GM12878 (cell line): ENCODE data around the gene ZNF124. TPM values are rescaled to one million over a fixed set of nuclear protein-coding genes. Genes with fewer than 3 reads are reported as not detected.

Experiments used
- ATAC-seq: fragments of 200-7000 bp; cut with Tn5 transposase; 3 replicates; pipeline ENCODE4 v1.9.1; 2020; ENCODE audit warnings: mild to moderate bottlenecking, moderate library complexity
- BruUV-seq: library from RNA; stranded (reverse); fragments of 400-500 nt; replicated peaks from 2 replicates; lab custom pipeline; 2021; lab: Mats Ljungman, UMichigan
- CTCF ChIA-PET: fragments of 300-600 bp; sonication (Branson Sonifier 250); formaldehyde crosslinking; extraction: SDS; loops from one replicate; lab custom pipeline; 2021; ENCODE audit warnings: inconsistent platforms; lab: Yijun Ruan, JAX
- POLR2A ChIA-PET: fragments of 350-600 bp; formaldehyde crosslinking; extraction: SDS; loops from one replicate; lab custom pipeline; 2021; ENCODE audit warnings: inconsistent platforms; lab: Charles Lee
- RAD21 ChIA-PET: fragments of 300-600 bp; sonication (Branson Sonifier 250); formaldehyde crosslinking; loops from one replicate; lab custom pipeline; 2023; ENCODE audit warnings: antibody characterized with exemption; ENCODE audit not compliant: unreplicated experiment; lab: Charles Lee
- SMC1A ChIA-PET: fragments of 300-600 bp; sonication (Branson Sonifier 250); formaldehyde crosslinking; loops from one replicate; lab custom pipeline; 2023; ENCODE audit not compliant: unreplicated experiment, uncharacterized antibody; lab: Charles Lee
- DNase-seq: peaks from one replicate; pipeline ENCODE4 v3.0.0-alpha.2; 2011; ENCODE audit warnings: low read depth, low spot score
- FAIRE-seq: peaks from 3 replicates; lab custom pipeline; 2011; peaks lifted over from hg19 to GRCh38; lab: Jason Lieb, UNC
- H2AFZ ChIP-seq: 2 replicates; pipeline ENCODE4 v1.6.0; 2011; ENCODE audit warnings: low read depth, low read length, control low read depth; ENCODE audit not compliant: control insufficient read depth
- H3K27ac ChIP-seq: 2 replicates; pipeline ENCODE4 v1.5.1; 2011; ENCODE audit warnings: control low read depth; ENCODE audit not compliant: control insufficient read depth, insufficient read depth
- H3K27me3 ChIP-seq, 2 experiments: replicated peaks in 1 of 2; 2 replicates each; pipeline versions ENCODE4 v1.6.0 to v1.6.1; 2011; ENCODE audit warnings: low read length in 1 of 2; ENCODE audit not compliant: control insufficient read depth in 2 of 2, insufficient read depth in 2 of 2
- H3K36me3 ChIP-seq, 2 experiments: 2 replicates each; pipeline ENCODE4 v1.5.1; 2011; ENCODE audit warnings: low read length in 1 of 2; ENCODE audit not compliant: control insufficient read depth in 2 of 2, insufficient read depth in 2 of 2
- H3K4me1 ChIP-seq: 2 replicates; pipeline ENCODE4 v1.6.1; 2011; ENCODE audit warnings: mild to moderate bottlenecking, low read length, moderate library complexity, mixed read lengths; ENCODE audit not compliant: control insufficient read depth, insufficient read depth
- H3K4me2 ChIP-seq: 2 replicates; pipeline ENCODE4 v1.6.0; 2011; ENCODE audit warnings: control low read depth; ENCODE audit not compliant: control insufficient read depth, insufficient read depth
- H3K4me3 ChIP-seq: fragments of 200-600 bp; sonication (generic); 2 replicates; pipeline ENCODE4 v1.5.1; 2016
- H3K79me2 ChIP-seq: 2 replicates; pipeline ENCODE4 v1.6.0; 2011; ENCODE audit warnings: low read length; ENCODE audit not compliant: control insufficient read depth, insufficient read depth
- H3K9ac ChIP-seq: 2 replicates; pipeline ENCODE4 v1.8.0; 2011; ENCODE audit warnings: low read length, control low read depth, mixed read lengths; ENCODE audit not compliant: control insufficient read depth, insufficient read depth
- H3K9me3 ChIP-seq: replicated peaks from 3 replicates; pipeline ENCODE4 v1.5.1; 2011; ENCODE audit warnings: mild to moderate bottlenecking, low read length; ENCODE audit not compliant: control insufficient read depth, insufficient read depth
- H4K20me1 ChIP-seq: 2 replicates; pipeline ENCODE4 v1.6.0; 2011; ENCODE audit not compliant: control insufficient read depth, insufficient read depth
- ATF2 ChIP-seq: IDR thresholded peaks from 2 replicates; pipeline ENCODE4 v1.6.1; 2012; ENCODE audit warnings: low read length, inconsistent platforms
- E2F4 ChIP-seq: IDR thresholded peaks from 2 replicates; pipeline ENCODE4 v1.6.1; 2012; ENCODE audit warnings: low read depth, low read length, improper control_type of control experiment
- FOS ChIP-seq: IDR thresholded peaks from 3 replicates; pipeline ENCODE4 v1.6.1; 2011; ENCODE audit warnings: borderline replicate concordance; ENCODE audit not compliant: insufficient read length; ENCODE audit errors: extremely low read depth
- JUND ChIP-seq: IDR thresholded peaks from 2 replicates; pipeline ENCODE4 v1.6.1; 2012; ENCODE audit warnings: low read depth, mild to moderate bottlenecking, low read length, improper control_type of control experiment, moderate library complexity
- LARP7 ChIP-seq: fragments of 450-650 bp; IDR thresholded peaks from 2 replicates; pipeline ENCODE4 v1.6.1; 2017; ENCODE audit warnings: mild to moderate bottlenecking
- MYC ChIP-seq: IDR thresholded peaks from 2 replicates; pipeline ENCODE4 v1.6.1; 2011; ENCODE audit warnings: mild to moderate bottlenecking, low read length, moderate library complexity, inconsistent platforms; ENCODE audit not compliant: insufficient read depth, insufficient replicate concordance, insufficient read length, severe bottlenecking
- NFXL1 ChIP-seq: fragments of 450-650 bp; IDR thresholded peaks from 2 replicates; pipeline ENCODE4 v1.6.1; 2017; ENCODE audit warnings: antibody characterized with exemption, mild to moderate bottlenecking, borderline replicate concordance
- NRF1 ChIP-seq: conservative IDR thresholded peaks from 2 replicates; pipeline ENCODE4 v1.6.1; 2011; ENCODE audit warnings: mild to moderate bottlenecking, low read depth, low read length, improper control_type of control experiment
- RELB ChIP-seq: fragments of 450-650 bp; IDR thresholded peaks from 2 replicates; pipeline ENCODE4 v1.6.1; 2017; ENCODE audit warnings: low read depth, mild to moderate bottlenecking, moderate library complexity
- SIN3A ChIP-seq: IDR thresholded peaks from 2 replicates; pipeline ENCODE4 v1.6.1; 2012; ENCODE audit warnings: low read depth, low read length, improper control_type of control experiment
- SUZ12 ChIP-seq: fragments of 200-600 bp; sonication (generic); IDR thresholded peaks from one replicate; pipeline ENCODE4 v1.6.1; 2018; ENCODE audit warnings: antibody characterized with exemption, mild to moderate bottlenecking; ENCODE audit not compliant: unreplicated experiment
- TCF12 ChIP-seq: IDR thresholded peaks from 2 replicates; pipeline ENCODE4 v1.6.1; 2011; ENCODE audit warnings: low read depth, mild to moderate bottlenecking, low read length
- TCF3 ChIP-seq: IDR thresholded peaks from 2 replicates; pipeline ENCODE4 v1.6.1; 2012; ENCODE audit warnings: low read depth, mild to moderate bottlenecking, low read length, borderline replicate concordance; ENCODE audit not compliant: insufficient read depth
- TCF7 ChIP-seq: IDR thresholded peaks from 2 replicates; pipeline ENCODE4 v1.6.1; 2014; ENCODE audit warnings: antibody characterized with exemption, borderline replicate concordance
- ZNF217 ChIP-seq: fragments of 450-650 bp; IDR thresholded peaks from 2 replicates; pipeline ENCODE4 v1.6.1; 2017; ENCODE audit warnings: antibody characterized with exemption, mild to moderate bottlenecking
- WGBS: methylation state at CpG from one replicate; pipeline ENCODE4 v1.1.6; 2016; ENCODE audit warnings: low lambda C conversion rate; ENCODE audit not compliant: insufficient replicate concordance, insufficient coverage; ENCODE audit errors: missing lambda C conversion rate; 5-methylcytosine and 5-hydroxymethylcytosine counted together
- in situ Hi-C: fragments of 300-500 bp; cut with MboI; formaldehyde crosslinking; loops from 9 replicates; pipeline ENCODE4 v1.14.3; 2018; ENCODE audit warnings: mixed read lengths
- intact Hi-C: fragments of 100-400 bp; cut with micrococcal nuclease; formaldehyde crosslinking; loops from one replicate; pipeline ENCODE4 v1.14.2; 2022; ENCODE audit not compliant: unreplicated experiment
- polyA plus RNA-seq, 11 experiments: library from polyadenylated mRNA; depleted of rRNA in 4 of 11; unstranded in 6 of 11; stranded (reverse) in 5 of 11; fragments of >200 nt; fragmentation: Nextera tagmentation in 4 of 11; fragmentation: Illumina TruSeq in 1 of 11; extraction: Ambion mirVana in 4 of 11; extraction: Trizol in 1 of 11; gene quantifications; 1 replicate in 1 of 11; 2 replicates in 10 of 11; pipeline versions ENCODE4 v1.2.1 to v1.2.3, GENCODE V29; 2011 to 2016; ENCODE audit warnings: inconsistent platforms in 2 of 11, missing spikeins in 2 of 11, low read depth in 1 of 11
- total RNA-seq, 4 experiments: library from RNA; depleted of rRNA in 3 of 4; stranded (reverse); fragments of >200 nt in 3 of 4; fragmentation: Illumina TruSeq in 1 of 4; extraction: Trizol in 1 of 4; gene quantifications; 2 replicates each; pipeline versions ENCODE4 v1.2.1 to v1.2.3, GENCODE V29; 2013 to 2021

Gene ZNF124
- total and polyA plus RNA-seq, 10 of the 15 experiments (the other 5 are each of a cell fraction or from before 2014, with no cell fraction given): 6.8 to 37.5 (median 12.5) TPM

GRCh38 chr1:247175458-247175857 lies 3.6 kb upstream of the ZNF124 start:
- Histone ChIP-seq H3K9ac (no peak overlapping the region), H4K20me1 (no peaks in the 10 kb centered on the region), H3K4me3 (no peak overlapping the region), H3K9me3 (no peaks in the 10 kb centered on the region; the same call in 2 of the 3 replicates), H3K27me3 (no peaks in the 10 kb centered on the region), H2AFZ (no peak overlapping the region), H3K27ac (no peak overlapping the region), H3K36me3 (no peaks in the 10 kb centered on the region), H3K4me2 (no peak overlapping the region), H3K4me1 (no peaks in the 10 kb centered on the region), H3K79me2 (no peaks in the 10 kb centered on the region)
- FAIRE-seq (no peak), ATAC-seq (no peak), DNase-seq (no peak)
- RAD21 ChIA-PET: no interaction called here
- in situ Hi-C loops (no loop called here), intact Hi-C loops (no loop called here)
- TF ChIP-seq FOS (no peak), LARP7 (no peak), TCF7 (no peak), SIN3A (no peak)
- WGBS: 94% methylated on average over 5 of the region's 5 CpGs
- CTCF ChIA-PET: no interaction called here
- POLR2A ChIA-PET: no interaction called here
- BruUV-seq: no TSS peak
- SMC1A ChIA-PET: no interaction called here

GRCh38 chr1:247173431-247173830 lies 1.6 kb upstream of the ZNF124 start:
- DNase-seq: no peak
- SMC1A ChIA-PET: interaction anchor here (1.0 kb wide), 1 partner anchor 12 kb away, joined by 3 read pairs; no protein-coding TSS in a partner anchor
- CTCF ChIA-PET: no interaction called here
- Histone ChIP-seq H3K9me3 (peaks cover 2% of the 10 kb centered on the region; the same call in 2 of the 3 replicates), H4K20me1 (no peaks in the 10 kb centered on the region), H3K27me3 (no peaks in the 10 kb centered on the region), H3K9ac (no peak overlapping the region), H3K4me2 (no peak overlapping the region), H3K4me1 (no peaks in the 10 kb centered on the region), H3K27ac (no peak overlapping the region), H3K79me2 (peaks cover 9% of the 10 kb centered on the region), H3K36me3 (no peaks in the 10 kb centered on the region), H3K4me3 (no peak overlapping the region), H2AFZ (no peak overlapping the region)
- in situ Hi-C loops: no loop called here
- RAD21 ChIA-PET: no interaction called here
- no peak for ATAC-seq
- intact Hi-C loops: no loop called here
- POLR2A ChIA-PET: no interaction called here
- FAIRE-seq: no peak
- 0% methylated on average over 2 of the region's 2 CpGs for WGBS
- BruUV-seq: no TSS peak
- TF ChIP-seq E2F4: no peak
- TF ChIP-seq ATF2: no peak
- no peak for TF ChIP-seq ZNF217
- no peak for TF ChIP-seq NFXL1
- no peak for TF ChIP-seq MYC
- TF ChIP-seq TCF3: no peak
- no peak for TF ChIP-seq SUZ12
- TF ChIP-seq JUND: no peak
- no peak for TF ChIP-seq TCF12
- no peak for TF ChIP-seq NRF1
- no peak for TF ChIP-seq RELB
